ENCODE measurements around the gene SMYD3. TPM values are rescaled to one million over a fixed set of nuclear protein-coding genes. Genes with fewer than 3 reads are reported as not detected.

Gene SMYD3
- total and polyA plus RNA-seq, 2 of the 13 experiments (the other 11 are each of a cell fraction or from before 2014, with no cell fraction given), result 27.7 to 35.8 TPM

DNA sequence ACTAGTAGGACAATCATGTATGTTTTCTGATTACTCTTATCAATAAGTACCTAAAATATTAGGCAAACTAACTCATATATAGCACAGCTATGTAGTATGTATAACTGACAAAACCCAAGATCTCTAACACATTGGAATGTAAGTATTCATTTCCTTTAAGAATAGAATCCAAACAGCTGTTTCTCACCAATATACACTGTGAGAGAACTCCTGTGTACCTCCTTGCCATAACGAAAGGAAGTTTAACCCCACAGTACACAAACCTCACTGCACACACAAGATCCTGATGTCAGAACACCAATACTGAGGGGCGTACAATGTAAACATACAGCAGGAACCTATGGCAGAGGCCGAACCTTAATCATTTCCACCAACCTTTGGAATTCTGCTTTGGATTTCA, 113.0 kb downstream of the SMYD3 start:
- Histone ChIP-seq H3K27me3 (ENCODE audit: control insufficient read depth in 1 of 2, insufficient read depth in 2 of 2, low read length in 2 of 2) (no peaks in the 10 kb centered on the region), H3K79me2 (ENCODE audit: insufficient read depth, low read length) (no peaks in the 10 kb centered on the region), H3K4me2 (ENCODE audit: low read depth, low read length) (no peak overlapping the region), H3K36me3 (replicated peaks in 1 of 2; ENCODE audit: control insufficient read depth in 1 of 2, insufficient read depth in 2 of 2, low read length in 2 of 2) (no peaks in the 10 kb centered on the region), H2AFZ (ENCODE audit: low read length) (no peak overlapping the region), H3K27ac (ENCODE audit: extremely low read length, insufficient read depth, low read length) (no peak overlapping the region), H3K4me1 (ENCODE audit: insufficient read depth, low read length) (peaks cover 12% of the 10 kb centered on the region), H4K20me1 (ENCODE audit: insufficient read depth, low read length) (no peaks in the 10 kb centered on the region), H3K4me3 (replicated peaks in 1 of 3; ENCODE audit: insufficient read depth in 1 of 3, low read depth in 2 of 3, low read length in 3 of 3) (no peak overlapping the region), H3K9ac (ENCODE audit: insufficient read depth, low read depth, low read length) (no peak overlapping the region), H3K9me3 (ENCODE audit: low read length) (peaks cover 5% of the 10 kb centered on the region; the same call in 1 of the 2 replicates)
- intact Hi-C loops (cut with micrococcal nuclease; ENCODE audit: unreplicated experiment), result no loop called here
- 56% methylated on average over 3 of the region's 3 CpGs for WGBS (ENCODE audit: low lambda C conversion rate)
- ATAC-seq (no peak), FAIRE-seq (peak; percentile 18), DNase-seq (ENCODE audit: low spot score) (no peak)
- TF ChIP-seq RELA (CRISPR knock-in tag; IDR thresholded peaks at IDR 0.05) (no peak), AHR (CRISPR knock-in tag; IDR thresholded peaks at IDR 0.05) (no peak), RCOR2 (CRISPR knock-in tag; IDR thresholded peaks at IDR 0.05) (no peak)
- ChIA-PET CTCF (ENCODE audit: low intra/inter-chr PET ratio, low total read pairs) (no interaction called here), POLR2A (no interaction called here)
- in situ Hi-C loops (cut with HindIII; ENCODE audit: extremely low pct_ligation_motif_present, low pct_unique_long_range_greater_than_20kb), result no loop called here
- no TSS peak for BruUV-seq (replicated peaks)

DNA sequence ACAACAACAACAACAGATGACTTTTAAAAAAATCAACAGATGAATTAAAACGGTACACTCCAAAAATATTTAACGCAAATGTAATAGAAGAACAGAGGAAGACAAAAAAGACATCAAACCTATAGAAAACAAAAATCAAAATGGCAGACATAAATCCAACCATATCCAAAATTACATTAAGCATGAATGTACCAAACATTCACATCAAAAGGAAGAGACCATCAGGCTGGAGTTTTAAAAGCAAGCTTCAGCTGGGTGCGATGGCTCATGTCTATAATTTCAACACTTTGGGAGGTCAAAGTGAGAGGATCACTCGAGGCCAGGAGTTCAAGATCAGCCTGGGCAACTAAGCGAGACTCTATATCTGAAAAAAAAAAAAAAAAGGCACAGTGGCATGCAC, 116.2 kb downstream of the SMYD3 start:
- no peak overlapping the region for H3K9ac ChIP-seq (ENCODE audit: insufficient read depth, low read depth, low read length)
- no peak overlapping the region for H3K4me2 ChIP-seq (ENCODE audit: low read depth, low read length)
- DNase-seq (ENCODE audit: low spot score) (no peak), FAIRE-seq (no peak), ATAC-seq (no peak)
- WGBS (ENCODE audit: low lambda C conversion rate), result 90% methylated on average over 5 of the region's 5 CpGs
- H3K9me3 ChIP-seq (ENCODE audit: low read length), result peaks cover 5% of the 10 kb centered on the region; the same call in 1 of the 2 replicates
- H4K20me1 ChIP-seq (ENCODE audit: insufficient read depth, low read length), result no peaks in the 10 kb centered on the region
- BruUV-seq (replicated peaks), result no TSS peak
- no peak overlapping the region for H3K4me3 ChIP-seq (replicated peaks in 1 of 3; ENCODE audit: insufficient read depth in 1 of 3, low read depth in 2 of 3, low read length in 3 of 3)
- in situ Hi-C loops (cut with HindIII; ENCODE audit: extremely low pct_ligation_motif_present, low pct_unique_long_range_greater_than_20kb), result no loop called here
- CTCF ChIA-PET (ENCODE audit: low intra/inter-chr PET ratio, low total read pairs), result no interaction called here
- no peaks in the 10 kb centered on the region for H3K36me3 ChIP-seq (replicated peaks in 1 of 2; ENCODE audit: control insufficient read depth in 1 of 2, insufficient read depth in 2 of 2, low read length in 2 of 2)
- H3K27me3 ChIP-seq (ENCODE audit: control insufficient read depth in 1 of 2, insufficient read depth in 2 of 2, low read length in 2 of 2), result no peaks in the 10 kb centered on the region
- no peak overlapping the region for H3K27ac ChIP-seq (ENCODE audit: extremely low read length, insufficient read depth, low read length)
- POLR2A ChIA-PET, result no interaction called here
- no peaks in the 10 kb centered on the region for H3K79me2 ChIP-seq (ENCODE audit: insufficient read depth, low read length)
- intact Hi-C loops (cut with micrococcal nuclease; ENCODE audit: unreplicated experiment), result no loop called here
- no peak overlapping the region for H2AFZ ChIP-seq (ENCODE audit: low read length)
- H3K4me1 ChIP-seq (ENCODE audit: insufficient read depth, low read length), result no peaks in the 10 kb centered on the region
- TF ChIP-seq, protein P1, sequence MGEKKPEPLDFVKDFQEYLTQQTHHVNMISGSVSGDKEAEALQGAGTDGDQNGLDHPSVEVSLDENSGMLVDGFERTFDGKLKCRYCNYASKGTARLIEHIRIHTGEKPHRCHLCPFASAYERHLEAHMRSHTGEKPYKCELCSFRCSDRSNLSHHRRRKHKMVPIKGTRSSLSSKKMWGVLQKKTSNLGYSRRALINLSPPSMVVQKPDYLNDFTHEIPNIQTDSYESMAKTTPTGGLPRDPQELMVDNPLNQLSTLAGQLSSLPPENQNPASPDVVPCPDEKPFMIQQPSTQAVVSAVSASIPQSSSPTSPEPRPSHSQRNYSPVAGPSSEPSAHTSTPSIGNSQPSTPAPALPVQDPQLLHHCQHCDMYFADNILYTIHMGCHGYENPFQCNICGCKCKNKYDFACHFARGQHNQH (CRISPR knock-in tag; IDR thresholded peaks at IDR 0.05), result no peak
- TF ChIP-seq, protein P2, sequence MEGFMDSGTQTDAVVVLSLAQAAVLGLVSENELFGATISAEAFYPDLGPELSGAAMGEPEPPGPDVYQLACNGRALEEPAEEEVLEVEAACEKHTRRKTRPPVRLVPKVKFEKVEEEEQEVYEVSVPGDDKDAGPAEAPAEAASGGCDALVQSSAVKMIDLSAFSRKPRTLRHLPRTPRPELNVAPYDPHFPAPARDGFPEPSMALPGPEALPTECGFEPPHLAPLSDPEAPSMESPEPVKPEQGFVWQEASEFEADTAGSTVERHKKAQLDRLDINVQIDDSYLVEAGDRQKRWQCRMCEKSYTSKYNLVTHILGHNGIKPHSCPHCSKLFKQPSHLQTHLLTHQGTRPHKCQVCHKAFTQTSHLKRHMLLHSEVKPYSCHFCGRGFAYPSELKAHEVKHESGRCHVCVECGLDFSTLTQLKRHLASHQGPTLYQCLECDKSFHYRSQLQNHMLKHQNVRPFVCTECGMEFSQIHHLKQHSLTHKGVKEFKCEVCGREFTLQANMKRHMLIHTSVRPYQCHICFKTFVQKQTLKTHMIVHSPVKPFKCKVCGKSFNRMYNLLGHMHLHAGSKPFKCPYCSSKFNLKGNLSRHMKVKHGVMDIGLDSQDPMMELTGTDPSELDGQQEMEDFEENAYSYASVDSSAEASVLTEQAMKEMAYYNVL (CRISPR knock-in tag; IDR thresholded peaks at IDR 0.05; ENCODE audit: borderline replicate concordance), result no peak
- TF ChIP-seq NBN (conservative IDR thresholded peaks at IDR 0.05) (no peak), NR2F6 (IDR thresholded peaks at IDR 0.05) (no peak), NR2F6 (CRISPR knock-in tag; IDR thresholded peaks at IDR 0.05) (no peak), TEAD3 (CRISPR knock-in tag; optimal IDR thresholded peaks at IDR 0.05; ENCODE audit: borderline replicate concordance) (no peak), TEAD2 (CRISPR knock-in tag; IDR thresholded peaks at IDR 0.05) (no peak)
- TF ChIP-seq, protein P3, sequence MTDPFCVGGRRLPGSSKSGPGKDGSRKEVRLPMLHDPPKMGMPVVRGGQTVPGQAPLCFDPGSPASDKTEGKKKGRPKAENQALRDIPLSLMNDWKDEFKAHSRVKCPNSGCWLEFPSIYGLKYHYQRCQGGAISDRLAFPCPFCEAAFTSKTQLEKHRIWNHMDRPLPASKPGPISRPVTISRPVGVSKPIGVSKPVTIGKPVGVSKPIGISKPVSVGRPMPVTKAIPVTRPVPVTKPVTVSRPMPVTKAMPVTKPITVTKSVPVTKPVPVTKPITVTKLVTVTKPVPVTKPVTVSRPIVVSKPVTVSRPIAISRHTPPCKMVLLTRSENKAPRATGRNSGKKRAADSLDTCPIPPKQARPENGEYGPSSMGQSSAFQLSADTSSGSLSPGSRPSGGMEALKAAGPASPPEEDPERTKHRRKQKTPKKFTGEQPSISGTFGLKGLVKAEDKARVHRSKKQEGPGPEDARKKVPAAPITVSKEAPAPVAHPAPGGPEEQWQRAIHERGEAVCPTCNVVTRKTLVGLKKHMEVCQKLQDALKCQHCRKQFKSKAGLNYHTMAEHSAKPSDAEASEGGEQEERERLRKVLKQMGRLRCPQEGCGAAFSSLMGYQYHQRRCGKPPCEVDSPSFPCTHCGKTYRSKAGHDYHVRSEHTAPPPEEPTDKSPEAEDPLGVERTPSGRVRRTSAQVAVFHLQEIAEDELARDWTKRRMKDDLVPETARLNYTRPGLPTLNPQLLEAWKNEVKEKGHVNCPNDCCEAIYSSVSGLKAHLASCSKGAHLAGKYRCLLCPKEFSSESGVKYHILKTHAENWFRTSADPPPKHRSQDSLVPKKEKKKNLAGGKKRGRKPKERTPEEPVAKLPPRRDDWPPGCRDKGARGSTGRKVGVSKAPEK (CRISPR knock-in tag; IDR thresholded peaks at IDR 0.05; ENCODE audit: borderline replicate concordance), result no peak
- TF ChIP-seq, protein P4, sequence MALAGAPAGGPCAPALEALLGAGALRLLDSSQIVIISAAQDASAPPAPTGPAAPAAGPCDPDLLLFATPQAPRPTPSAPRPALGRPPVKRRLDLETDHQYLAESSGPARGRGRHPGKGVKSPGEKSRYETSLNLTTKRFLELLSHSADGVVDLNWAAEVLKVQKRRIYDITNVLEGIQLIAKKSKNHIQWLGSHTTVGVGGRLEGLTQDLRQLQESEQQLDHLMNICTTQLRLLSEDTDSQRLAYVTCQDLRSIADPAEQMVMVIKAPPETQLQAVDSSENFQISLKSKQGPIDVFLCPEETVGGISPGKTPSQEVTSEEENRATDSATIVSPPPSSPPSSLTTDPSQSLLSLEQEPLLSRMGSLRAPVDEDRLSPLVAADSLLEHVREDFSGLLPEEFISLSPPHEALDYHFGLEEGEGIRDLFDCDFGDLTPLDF (CRISPR knock-in tag; IDR thresholded peaks at IDR 0.05), result no peak
- TF ChIP-seq, protein P5, sequence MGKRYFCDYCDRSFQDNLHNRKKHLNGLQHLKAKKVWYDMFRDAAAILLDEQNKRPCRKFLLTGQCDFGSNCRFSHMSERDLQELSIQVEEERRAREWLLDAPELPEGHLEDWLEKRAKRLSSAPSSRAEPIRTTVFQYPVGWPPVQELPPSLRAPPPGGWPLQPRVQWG (CRISPR knock-in tag; IDR thresholded peaks at IDR 0.05; ENCODE audit: borderline replicate concordance, low read depth), result no peak
